Gastrocnemius medialis (tissue), 4 donors: ENCODE measurements around the gene WDR31.

Source experiments
- CTCF ChIP-seq, 5 experiments: fragments of 450-650 bp in 3 of 5; fragments of 200-600 bp in 2 of 5; sonication (generic) in 2 of 5; IDR thresholded peaks in 4 of 5; conservative IDR thresholded peaks in 1 of 5; 1 replicate in 4 of 5; 2 replicates in 1 of 5; pipeline ENCODE4 v1.5.1; 2016 to 2019; ENCODE audit warnings: antibody characterized with exemption in 5 of 5, mild to moderate bottlenecking in 3 of 5, moderate library complexity in 3 of 5
- POLR2A ChIP-seq, 2 donors: fragments of 450-650 bp; IDR thresholded peaks; one replicate each; pipeline ENCODE4 v1.6.1; 2017; ENCODE audit warnings: antibody characterized with exemption in 2 of 2, mild to moderate bottlenecking in 2 of 2, moderate library complexity in 2 of 2

GRCh38 chr9:113289091-113289490 lies 51.0 kb downstream of the WDR31 start:
- no peak for TF ChIP-seq POLR2A (IDR thresholded peaks at IDR 0.05)
- no peak for TF ChIP-seq CTCF (IDR thresholded peaks at IDR 0.05 in 4 of 5, conservative IDR thresholded peaks at IDR 0.05 in 1 of 5)
